HEK293 (cell line): ENCODE measurements around the gene S1PR1.

Experiments
- ATF2 ChIP-seq: fragments of 450-650 bp; formaldehyde crosslinking; IDR thresholded peaks from 2 replicates; pipeline ENCODE4 v1.5.1; 2016; ENCODE audit warnings: missing biosample characterization, missing genetic modification characterization, low read depth
- KLF9 ChIP-seq: fragments of 450-650 bp; formaldehyde crosslinking; IDR thresholded peaks from 2 replicates; pipeline ENCODE4 v1.5.1; 2016; ENCODE audit warnings: missing biosample characterization, missing genetic modification characterization, low read depth
- OVOL3 ChIP-seq: fragments of 450-650 bp; formaldehyde crosslinking; IDR thresholded peaks from 2 replicates; pipeline ENCODE4 v1.5.1; 2016; ENCODE audit warnings: missing biosample characterization, missing genetic modification characterization
- PRDM10 ChIP-seq: fragments of 450-650 bp; formaldehyde crosslinking; IDR thresholded peaks from 2 replicates; pipeline ENCODE4 v1.5.1; 2016; ENCODE audit warnings: missing biosample characterization, missing genetic modification characterization
- REPIN1 ChIP-seq: fragments of 450-650 bp; formaldehyde crosslinking; IDR thresholded peaks from 2 replicates; pipeline ENCODE4 v1.5.1; 2017; ENCODE audit warnings: missing biosample characterization, missing genetic modification characterization, low read depth
- YY2 ChIP-seq: fragments of 450-650 bp; formaldehyde crosslinking; IDR thresholded peaks from 2 replicates; pipeline ENCODE4 v1.5.1; 2016; ENCODE audit warnings: missing biosample characterization, missing genetic modification characterization
- ZNF10 ChIP-seq: fragments of 450-650 bp; formaldehyde crosslinking; IDR thresholded peaks from 2 replicates; pipeline ENCODE4 v1.5.1; 2017; ENCODE audit warnings: missing biosample characterization, missing genetic modification characterization
- ZNF132 ChIP-seq: fragments of 450-650 bp; formaldehyde crosslinking; IDR thresholded peaks from 2 replicates; pipeline ENCODE4 v1.5.1; 2017; ENCODE audit warnings: missing biosample characterization, missing genetic modification characterization, borderline replicate concordance
- ZNF148 ChIP-seq: fragments of 450-650 bp; formaldehyde crosslinking; IDR thresholded peaks from 2 replicates; pipeline ENCODE4 v1.5.0; 2017; ENCODE audit warnings: missing biosample characterization, missing genetic modification characterization, borderline replicate concordance
- ZNF184 ChIP-seq: fragments of 450-650 bp; IDR thresholded peaks from 2 replicates; pipeline ENCODE4 v1.5.1; 2018; ENCODE audit warnings: missing biosample characterization, mild to moderate bottlenecking, missing genetic modification characterization
- ZNF2 ChIP-seq: fragments of 450-650 bp; formaldehyde crosslinking; IDR thresholded peaks from 2 replicates; pipeline ENCODE4 v1.5.1; 2016; ENCODE audit warnings: missing biosample characterization, missing genetic modification characterization
- ZNF214 ChIP-seq: fragments of 450-650 bp; formaldehyde crosslinking; IDR thresholded peaks from 2 replicates; pipeline ENCODE4 v1.5.1; 2017; ENCODE audit warnings: missing biosample characterization, mild to moderate bottlenecking, missing genetic modification characterization, borderline replicate concordance
- ZNF24 ChIP-seq: fragments of 450-650 bp; formaldehyde crosslinking; IDR thresholded peaks from 2 replicates; pipeline ENCODE4 v1.5.1; 2016; ENCODE audit warnings: missing biosample characterization, missing genetic modification characterization
- ZNF324 ChIP-seq: fragments of 450-650 bp; formaldehyde crosslinking; IDR thresholded peaks from 2 replicates; pipeline ENCODE4 v1.5.1; 2016; ENCODE audit warnings: missing biosample characterization, missing genetic modification characterization
- ZNF362 ChIP-seq: fragments of 450-650 bp; formaldehyde crosslinking; IDR thresholded peaks from 2 replicates; pipeline ENCODE4 v1.5.1; 2016; ENCODE audit warnings: missing biosample characterization, missing genetic modification characterization
- ZNF366 ChIP-seq: fragments of 450-650 bp; formaldehyde crosslinking; conservative IDR thresholded peaks from 2 replicates; pipeline ENCODE4 v1.5.1; 2016; ENCODE audit warnings: missing biosample characterization, missing genetic modification characterization
- ZNF404 ChIP-seq: fragments of 450-650 bp; formaldehyde crosslinking; IDR thresholded peaks from 2 replicates; pipeline ENCODE4 v1.5.1; 2017; ENCODE audit warnings: missing biosample characterization, missing genetic modification characterization
- ZNF473 ChIP-seq: fragments of 450-650 bp; formaldehyde crosslinking; IDR thresholded peaks from 2 replicates; pipeline ENCODE4 v1.5.1; 2017; ENCODE audit warnings: missing biosample characterization, missing genetic modification characterization
- ZNF529 ChIP-seq: fragments of 450-650 bp; formaldehyde crosslinking; IDR thresholded peaks from 2 replicates; pipeline ENCODE4 v1.5.1; 2017; ENCODE audit warnings: missing genetic modification characterization, missing biosample characterization; ENCODE audit not compliant: insufficient replicate concordance
- ZNF555 ChIP-seq: fragments of 450-650 bp; formaldehyde crosslinking; conservative IDR thresholded peaks from 2 replicates; pipeline ENCODE4 v1.5.1; 2017; ENCODE audit warnings: missing biosample characterization, mild to moderate bottlenecking, missing genetic modification characterization, inconsistent platforms
- ZNF585B ChIP-seq: fragments of 450-650 bp; formaldehyde crosslinking; IDR thresholded peaks from 2 replicates; pipeline ENCODE4 v1.5.1; 2016; ENCODE audit warnings: missing biosample characterization, missing genetic modification characterization
- ZNF624 ChIP-seq: fragments of 450-650 bp; formaldehyde crosslinking; IDR thresholded peaks from 2 replicates; pipeline ENCODE4 v1.5.1; 2017; ENCODE audit warnings: missing biosample characterization, missing genetic modification characterization
- ZNF645 ChIP-seq: fragments of 450-650 bp; formaldehyde crosslinking; IDR thresholded peaks from 2 replicates; pipeline ENCODE4; 2016; ENCODE audit warnings: missing biosample characterization, missing genetic modification characterization
- ZNF664 ChIP-seq: fragments of 450-650 bp; formaldehyde crosslinking; IDR thresholded peaks from 2 replicates; pipeline ENCODE4 v1.5.1; 2016; ENCODE audit warnings: missing biosample characterization, missing genetic modification characterization
- ZNF707 ChIP-seq: fragments of 450-650 bp; formaldehyde crosslinking; IDR thresholded peaks from 2 replicates; pipeline ENCODE4 v1.5.1; 2016; ENCODE audit warnings: missing biosample characterization, missing genetic modification characterization
- ZNF792 ChIP-seq: fragments of 450-650 bp; formaldehyde crosslinking; IDR thresholded peaks from 2 replicates; pipeline ENCODE4 v1.5.1; 2016; ENCODE audit warnings: missing biosample characterization, missing genetic modification characterization
- ZSCAN18 ChIP-seq: fragments of 450-650 bp; formaldehyde crosslinking; IDR thresholded peaks from 2 replicates; pipeline ENCODE4 v1.5.1; 2016; ENCODE audit warnings: missing biosample characterization, missing genetic modification characterization
- ZSCAN4 ChIP-seq: fragments of 450-650 bp; formaldehyde crosslinking; IDR thresholded peaks from 2 replicates; pipeline ENCODE4 v1.5.1; 2017; ENCODE audit warnings: missing biosample characterization, missing genetic modification characterization

The S1PR1 gene

GRCh38 chr1:101288491-101288944 lies 51.7 kb downstream of the S1PR1 start (continued):
- 0 out of 2 replicates have a peak, but pooled peaks have one; percentile 15 for TF ChIP-seq ATF2 (tag by site-specific recombination)
- TF ChIP-seq ZNF184 (tag by site-specific recombination), result peak; percentile 60
- no peak for TF ChIP-seq ZNF555 (tag by site-specific recombination)
- no peak for TF ChIP-seq ZNF645
- TF ChIP-seq ZSCAN4 (tag by site-specific recombination), result no peak
- TF ChIP-seq ZSCAN18 (tag by site-specific recombination), result no peak
- no peak for TF ChIP-seq ZNF214 (tag by site-specific recombination)
- no peak for TF ChIP-seq ZNF148 (tag by site-specific recombination)
- TF ChIP-seq ZNF707 (tag by site-specific recombination), result no peak
- peak; percentile 76 for TF ChIP-seq ZNF366 (tag by site-specific recombination)
- TF ChIP-seq ZNF10 (tag by site-specific recombination), result no peak
- TF ChIP-seq KLF9 (tag by site-specific recombination), result peak; percentile 15; the same call in 1 of the 2 replicates
- TF ChIP-seq PRDM10, result no peak
- no peak for TF ChIP-seq ZNF404 (tag by site-specific recombination)
- TF ChIP-seq ZNF2 (tag by site-specific recombination), result peak; percentile 81
- TF ChIP-seq ZNF132 (tag by site-specific recombination), result no peak
- peak; percentile 59; the same call in 1 of the 2 replicates for TF ChIP-seq ZNF664 (tag by site-specific recombination)
- no peak for TF ChIP-seq YY2
- no peak for TF ChIP-seq ZNF624 (tag by site-specific recombination)
- TF ChIP-seq ZNF362, result no peak; the same call in 1 of the 2 replicates
- peak; percentile 63; the same call in 1 of the 2 replicates for TF ChIP-seq ZNF324 (tag by site-specific recombination)
- no peak for TF ChIP-seq ZNF529 (tag by site-specific recombination)
- no peak for TF ChIP-seq ZNF473
- peak; percentile 88; the same call in 1 of the 2 replicates for TF ChIP-seq ZNF24 (tag by site-specific recombination)
- TF ChIP-seq OVOL3, result no peak
- no peak for TF ChIP-seq ZNF585B (tag by site-specific recombination)
- TF ChIP-seq REPIN1 (tag by site-specific recombination), result no peak
- no peak for TF ChIP-seq ZNF792 (tag by site-specific recombination)
